ENCODE data around the gene CRYGB.

- TF ChIP-seq CTCF (IDR thresholded peaks at IDR 0.05) (no peak), EZH2 (IDR thresholded peaks at IDR 0.05) (no peak), EZH2phosphoT487 (IDR thresholded peaks at IDR 0.05) (no peak)
These were observed 40.9 kb upstream of the CRYGB start for GRCh38 chr2:208186893-208187292.
